SK-N-MC (cell line): Measurements from ENCODE around the gene METTL24.

Experiments
- EZH2 ChIP-seq: fragments of 200-600 bp; sonication (generic); IDR thresholded peaks from one replicate; pipeline ENCODE4 v1.6.1; 2017; ENCODE audit warnings: antibody characterized with exemption
- POLR2AphosphoS5 ChIP-seq: IDR thresholded peaks from 2 replicates; pipeline ENCODE4 v1.6.1; 2012; ENCODE audit warnings: mild to moderate bottlenecking, low read depth, low read length, borderline replicate concordance

GRCh38 chr6:110399219-110400071 is 41.3 kb upstream of the METTL24 start:
- TF ChIP-seq POLR2AphosphoS5 = no peak
- no peak for TF ChIP-seq EZH2
